GM12875 (cell line): ENCODE data around the gene MLN.

Experiments
- H3K4me3 ChIP-seq: one replicate; pipeline ENCODE4 v1.5.1; 2011; ENCODE audit warnings: low read depth, low read length, control low read depth
- CTCF ChIP-seq: IDR thresholded peaks from 2 replicates; pipeline ENCODE4 v1.5.1; 2011; ENCODE audit warnings: low read depth, mild to moderate bottlenecking, control low read depth, inconsistent platforms, low read length, moderate library complexity, borderline replicate concordance; ENCODE audit not compliant: insufficient read depth

Gene MLN

GRCh38 chr6:33827546-33828451 lies 24.0 kb upstream of the MLN start:
- no peak overlapping the region for H3K4me3 ChIP-seq

GRCh38 chr6:33826537-33826936 lies 22.7 kb upstream of the MLN start:
- no peak for TF ChIP-seq CTCF
- no peak overlapping the region for H3K4me3 ChIP-seq

More at GRCh38 chr6:33827546-33828451, 24.0 kb upstream of the MLN start:
- TF ChIP-seq CTCF, result no peak

GRCh38 chr6:33824461-33825154 lies 20.8 kb upstream of the MLN start:
- TF ChIP-seq CTCF, result no peak
- H3K4me3 ChIP-seq, result no peak overlapping the region

- no peak overlapping the region for H3K4me3 ChIP-seq
- no peak for TF ChIP-seq CTCF
Measured at GRCh38 chr6:33823806-33824205, 20.0 kb upstream of the MLN start.

GRCh38 chr6:33822575-33823395 lies 19.0 kb upstream of the MLN start:
- peak; percentile 29; the same call in 1 of the 2 replicates for TF ChIP-seq CTCF
- no peak overlapping the region for H3K4me3 ChIP-seq

GRCh38 chr6:33820784-33821520 lies 17.1 kb upstream of the MLN start:
- TF ChIP-seq CTCF, result no peak
- no peak overlapping the region for H3K4me3 ChIP-seq
